GM23248 (cell line): ENCODE results near the gene SYNDIG1.

Source experiments
- EZH2 ChIP-seq: fragments of 200-600 bp; sonication (generic); IDR thresholded peaks from 2 replicates; pipeline ENCODE4 v1.6.1; 2018; ENCODE audit warnings: antibody characterized with exemption, mild to moderate bottlenecking; ENCODE audit not compliant: insufficient read depth, poor library complexity, severe bottlenecking
- EZH2phosphoT487 ChIP-seq: fragments of 200-600 bp; sonication (generic); IDR thresholded peaks from 2 replicates; pipeline ENCODE4 v1.6.1; 2018; ENCODE audit warnings: antibody characterized with exemption, moderate library complexity, mild to moderate bottlenecking, low read depth; ENCODE audit not compliant: insufficient read depth

DNA sequence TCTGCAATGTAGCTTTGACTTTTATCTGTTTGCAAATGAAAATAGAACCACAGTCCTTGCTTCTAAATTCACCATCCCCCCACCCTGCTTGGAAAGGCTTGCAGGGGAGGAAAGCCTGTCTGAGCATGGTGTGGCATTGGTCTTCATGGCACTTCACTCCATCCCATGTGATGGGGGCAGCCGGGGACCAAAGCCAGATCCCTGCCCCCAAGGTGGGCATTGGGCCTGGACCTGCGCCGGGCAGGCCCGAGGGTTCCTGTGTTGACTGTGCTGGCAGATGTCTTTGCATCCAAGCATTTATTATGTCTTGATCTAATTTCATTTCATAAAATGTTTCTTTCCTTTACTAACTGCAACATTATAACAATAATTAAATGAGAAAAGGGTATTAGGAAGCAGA is 120.0 kb downstream of the SYNDIG1 start:
- no peak for TF ChIP-seq EZH2phosphoT487
- TF ChIP-seq EZH2: no peak
